Measurements from ENCODE around the gene ZFYVE26. TPM values are rescaled to one million over a fixed set of nuclear protein-coding genes. Genes with fewer than 3 reads are reported as not detected.

The ZFYVE26 gene
- total and polyA plus RNA-seq, 2 donors (not counting 1 experiment from before 2014, with no cell fraction given): 10.9 to 46.3 TPM

DNA sequence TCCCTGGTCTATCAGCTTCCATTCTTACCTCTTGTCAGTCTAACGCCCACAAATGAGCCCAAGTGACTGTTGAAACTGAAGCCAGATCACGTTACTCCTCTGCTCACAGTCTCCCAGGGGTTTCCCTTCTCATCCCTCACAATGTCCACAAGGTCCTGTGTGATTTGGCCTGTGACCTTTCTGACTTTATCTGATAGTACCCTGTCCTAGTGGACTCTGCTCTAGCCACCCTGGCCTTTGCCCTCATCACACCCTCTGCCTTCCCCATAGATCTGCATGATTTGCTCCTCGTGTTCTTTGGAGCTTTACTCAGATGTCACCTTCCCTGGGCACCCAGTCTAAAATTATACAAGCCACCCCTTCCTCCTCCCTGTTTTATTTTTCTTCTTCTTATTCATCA is 59.2 kb downstream of the ZFYVE26 start:
- Histone ChIP-seq H3K27me3 (replicated peaks in 1 of 4; ENCODE audit: control extremely low read depth in 1 of 4, control insufficient read depth in 3 of 4, insufficient read depth in 4 of 4, low read length in 3 of 4) (no peaks in the 10 kb centered on the region), H3K9me3 (ENCODE audit: control extremely low read depth in 1 of 3, control insufficient read depth in 2 of 3, insufficient read depth in 1 of 3, low read length in 2 of 3) (no peaks in the 10 kb centered on the region), H3K79me2 (ENCODE audit: control insufficient read depth, insufficient read depth, low read length) (no peaks in the 10 kb centered on the region), H3K4me3 (ENCODE audit: control extremely low read depth in 1 of 5, extremely low read depth in 1 of 5, insufficient read depth in 1 of 5, low read depth in 2 of 5, low read length in 4 of 5) (no peak overlapping the region), H4K20me1 (ENCODE audit: control insufficient read depth, insufficient read depth, low read length, poor library complexity, severe bottlenecking) (no peaks in the 10 kb centered on the region), H3K36me3 (replicated peaks in 1 of 2; ENCODE audit: control extremely low read depth in 1 of 2, control insufficient read depth in 1 of 2, extremely low read depth in 1 of 2, insufficient read depth in 2 of 2, low read length in 1 of 2) (peaks cover 7 to 68% of the 10 kb centered on the region in 2 experiments), H3K4me1 (ENCODE audit: control insufficient read depth in 2 of 2, insufficient read depth in 2 of 2, low read length in 2 of 2) (no peaks in the 10 kb centered on the region), H3K4me2 (replicated peaks; ENCODE audit: low read depth, low read length, poor library complexity, severe bottlenecking) (no peak overlapping the region), H2AFZ (ENCODE audit: insufficient read depth, low read depth, low read length, poor library complexity, severe bottlenecking) (no peak overlapping the region), H3K27ac (ENCODE audit: low read length in 2 of 2) (no peak overlapping the region), H3K9ac (ENCODE audit: low read length) (no peak overlapping the region)
- H3K9me3 Mint-ChIP-seq (ENCODE audit: insufficient read depth): no peaks in the 10 kb centered on the region
- no peaks in the 10 kb centered on the region for H3K27me3 Mint-ChIP-seq
- ChIA-PET POLR2A (no interaction called here), CTCF (no interaction called here)
- TF ChIP-seq, protein P1, sequence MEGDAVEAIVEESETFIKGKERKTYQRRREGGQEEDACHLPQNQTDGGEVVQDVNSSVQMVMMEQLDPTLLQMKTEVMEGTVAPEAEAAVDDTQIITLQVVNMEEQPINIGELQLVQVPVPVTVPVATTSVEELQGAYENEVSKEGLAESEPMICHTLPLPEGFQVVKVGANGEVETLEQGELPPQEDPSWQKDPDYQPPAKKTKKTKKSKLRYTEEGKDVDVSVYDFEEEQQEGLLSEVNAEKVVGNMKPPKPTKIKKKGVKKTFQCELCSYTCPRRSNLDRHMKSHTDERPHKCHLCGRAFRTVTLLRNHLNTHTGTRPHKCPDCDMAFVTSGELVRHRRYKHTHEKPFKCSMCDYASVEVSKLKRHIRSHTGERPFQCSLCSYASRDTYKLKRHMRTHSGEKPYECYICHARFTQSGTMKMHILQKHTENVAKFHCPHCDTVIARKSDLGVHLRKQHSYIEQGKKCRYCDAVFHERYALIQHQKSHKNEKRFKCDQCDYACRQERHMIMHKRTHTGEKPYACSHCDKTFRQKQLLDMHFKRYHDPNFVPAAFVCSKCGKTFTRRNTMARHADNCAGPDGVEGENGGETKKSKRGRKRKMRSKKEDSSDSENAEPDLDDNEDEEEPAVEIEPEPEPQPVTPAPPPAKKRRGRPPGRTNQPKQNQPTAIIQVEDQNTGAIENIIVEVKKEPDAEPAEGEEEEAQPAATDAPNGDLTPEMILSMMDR (IDR thresholded peaks at IDR 0.05): no peak
- TF ChIP-seq EZH2 (IDR thresholded peaks at IDR 0.05; ENCODE audit: borderline replicate concordance, insufficient read depth, low read depth, low read length, poor library complexity, severe bottlenecking): no peak
- no peak overlapping the region for H3K4me3 Mint-ChIP-seq
- no peaks in the 10 kb centered on the region for H3K4me1 Mint-ChIP-seq
- DNase-seq: no peak
- ATAC-seq (ENCODE audit: low read depth): no peak
- no peak overlapping the region for H3K27ac Mint-ChIP-seq
- intact Hi-C loops (cut with micrococcal nuclease): no loop called here
- 89% methylated on average over 3 of the region's 3 CpGs for WGBS (ENCODE audit: insufficient coverage)

DNA sequence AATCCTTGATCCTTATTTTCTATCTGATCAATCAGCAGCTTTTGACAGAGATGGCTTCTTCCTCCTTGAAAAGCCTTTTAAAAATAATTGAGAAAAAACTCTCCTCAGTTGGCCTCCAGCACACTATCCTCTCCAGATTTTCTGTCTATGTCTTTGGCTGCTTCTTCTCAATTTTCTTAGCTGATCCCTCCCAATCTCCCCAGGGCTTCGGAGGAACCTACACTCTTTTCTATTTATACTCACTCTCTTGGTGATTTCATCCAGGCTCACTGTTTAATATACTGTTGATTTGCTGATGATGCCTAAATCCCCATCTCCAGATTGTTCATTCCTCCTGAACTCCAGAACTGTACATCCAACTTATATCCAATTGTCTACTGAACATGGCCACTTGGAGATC is 59.9 kb downstream of the ZFYVE26 start:
- Histone ChIP-seq H3K4me3 (ENCODE audit: control extremely low read depth in 1 of 5, extremely low read depth in 1 of 5, insufficient read depth in 1 of 5, low read depth in 2 of 5, low read length in 4 of 5) (no peak overlapping the region), H3K4me2 (replicated peaks; ENCODE audit: low read depth, low read length, poor library complexity, severe bottlenecking) (no peak overlapping the region), H3K27ac (ENCODE audit: low read length in 2 of 2) (no peak overlapping the region), H3K9ac (ENCODE audit: low read length) (no peak overlapping the region), H2AFZ (ENCODE audit: insufficient read depth, low read depth, low read length, poor library complexity, severe bottlenecking) (no peak overlapping the region), H3K9me3 (ENCODE audit: control extremely low read depth in 1 of 3, control insufficient read depth in 2 of 3, insufficient read depth in 1 of 3, low read length in 2 of 3) (no peaks in the 10 kb centered on the region), H3K4me1 (ENCODE audit: control insufficient read depth in 2 of 2, insufficient read depth in 2 of 2, low read length in 2 of 2) (no peaks in the 10 kb centered on the region), H3K36me3 (replicated peaks in 1 of 2; ENCODE audit: control extremely low read depth in 1 of 2, control insufficient read depth in 1 of 2, extremely low read depth in 1 of 2, insufficient read depth in 2 of 2, low read length in 1 of 2) (peaks cover 5 to 67% of the 10 kb centered on the region in 2 experiments), H3K79me2 (ENCODE audit: control insufficient read depth, insufficient read depth, low read length) (no peaks in the 10 kb centered on the region), H3K27me3 (replicated peaks in 1 of 4; ENCODE audit: control extremely low read depth in 1 of 4, control insufficient read depth in 3 of 4, insufficient read depth in 4 of 4, low read length in 3 of 4) (no peaks in the 10 kb centered on the region), H4K20me1 (ENCODE audit: control insufficient read depth, insufficient read depth, low read length, poor library complexity, severe bottlenecking) (no peaks in the 10 kb centered on the region)
- H3K27me3 Mint-ChIP-seq: no peaks in the 10 kb centered on the region
- no CpG with 5 or more reads among the region's 1 CpG for WGBS (ENCODE audit: insufficient coverage)
- CTCF ChIA-PET: no interaction called here
- DNase-seq (no peak), ATAC-seq (ENCODE audit: low read depth) (no peak)
- H3K27ac Mint-ChIP-seq: no peak overlapping the region
- no peak for TF ChIP-seq EZH2 (IDR thresholded peaks at IDR 0.05; ENCODE audit: borderline replicate concordance, insufficient read depth, low read depth, low read length, poor library complexity, severe bottlenecking)
- TF ChIP-seq, protein P1 (IDR thresholded peaks at IDR 0.05): no peak
- H3K4me3 Mint-ChIP-seq: no peak overlapping the region
- no peaks in the 10 kb centered on the region for H3K9me3 Mint-ChIP-seq (ENCODE audit: insufficient read depth)
- no peaks in the 10 kb centered on the region for H3K4me1 Mint-ChIP-seq
- intact Hi-C loops (cut with micrococcal nuclease): no loop called here
- POLR2A ChIA-PET: no interaction called here

Measured in B cell (primary cell).